HG03060 (cell line): ENCODE results near the gene ZGPAT.

ENCODE experiments used
- ATAC-seq: cut with Tn5 transposase; IDR thresholded peaks from one replicate; pipeline ENCODE4 v1.9.1; 2021; ENCODE audit warnings: low read depth, moderate number of reproducible peaks; ENCODE audit not compliant: unreplicated experiment

ZGPAT gene

GRCh38 chr20:63732118-63733095, 24.6 kb downstream of the ZGPAT start:
- ATAC-seq: no peak

GRCh38 chr20:63733117-63733516, 25.3 kb downstream of the ZGPAT start:
- ATAC-seq: no peak

GRCh38 chr20:63733579-63734081, 25.8 kb downstream of the ZGPAT start:
- no peak for ATAC-seq

GRCh38 chr20:63734111-63734945, 26.5 kb downstream of the ZGPAT start:
- no peak for ATAC-seq

- ATAC-seq: no peak
Observed at GRCh38 chr20:63734946-63735858, 27.4 kb downstream of the ZGPAT start.

- no peak for ATAC-seq
Observed at GRCh38 chr20:63735859-63736718, 28.2 kb downstream of the ZGPAT start, which contains the start of gene LIME1. TSS of gene LIME1 (plus strand) at chr20:63736664. CDS start at chr20:63737550, 886 bp downstream.

- ATAC-seq: no peak
Observed at GRCh38 chr20:63736893-63737694, 29.3 kb downstream of the ZGPAT start.

- no peak for ATAC-seq
Observed at GRCh38 chr20:63737695-63737944, 29.8 kb downstream of the ZGPAT start.

- ATAC-seq: no peak
Observed at GRCh38 chr20:63737945-63738686, 30.3 kb downstream of the ZGPAT start.

GRCh38 chr20:63738687-63739129, 30.9 kb downstream of the ZGPAT start:
- ATAC-seq: no peak

GRCh38 chr20:63739130-63740069, 31.6 kb downstream of the ZGPAT start, which contains the start of gene SLC2A4RG:
TSS of gene SLC2A4RG (plus strand) at chr20:63739776. CDS start at chr20:63739913, 137 bp downstream.
- ATAC-seq: no peak

- no peak for ATAC-seq
Observed at GRCh38 chr20:63740070-63740626, 32.3 kb downstream of the ZGPAT start.

- no peak for ATAC-seq
Observed at GRCh38 chr20:63740627-63741353, 33.0 kb downstream of the ZGPAT start.

GRCh38 chr20:63741354-63741675, 33.5 kb downstream of the ZGPAT start:
- no peak for ATAC-seq

GRCh38 chr20:63741676-63742380, 34.0 kb downstream of the ZGPAT start:
- ATAC-seq: no peak
